A673 (cell line): ENCODE results near the gene PPP2R5A.

Experiments
- EZH2 ChIP-seq: fragments of 200-600 bp; sonication (generic); IDR thresholded peaks from 2 replicates; pipeline ENCODE4 v1.6.1; 2017; ENCODE audit warnings: borderline replicate concordance, low read depth, mild to moderate bottlenecking, mixed read lengths, antibody characterized with exemption, low read length; ENCODE audit not compliant: poor library complexity, severe bottlenecking
- TF ChIP-seq, protein P1 (sequence below): fragments of 300-800, 200-600 bp; sonication (generic); conservative IDR thresholded peaks from 2 replicates; pipeline ENCODE4 v1.5.1; 2017; ENCODE audit warnings: low read depth, mild to moderate bottlenecking, antibody characterized with exemption, low read length, moderate library complexity, mixed read lengths

GRCh38 chr1:212247988-212248387 is 37.2 kb upstream of the PPP2R5A start:
- no peak for TF ChIP-seq EZH2
- TF ChIP-seq, protein P1, sequence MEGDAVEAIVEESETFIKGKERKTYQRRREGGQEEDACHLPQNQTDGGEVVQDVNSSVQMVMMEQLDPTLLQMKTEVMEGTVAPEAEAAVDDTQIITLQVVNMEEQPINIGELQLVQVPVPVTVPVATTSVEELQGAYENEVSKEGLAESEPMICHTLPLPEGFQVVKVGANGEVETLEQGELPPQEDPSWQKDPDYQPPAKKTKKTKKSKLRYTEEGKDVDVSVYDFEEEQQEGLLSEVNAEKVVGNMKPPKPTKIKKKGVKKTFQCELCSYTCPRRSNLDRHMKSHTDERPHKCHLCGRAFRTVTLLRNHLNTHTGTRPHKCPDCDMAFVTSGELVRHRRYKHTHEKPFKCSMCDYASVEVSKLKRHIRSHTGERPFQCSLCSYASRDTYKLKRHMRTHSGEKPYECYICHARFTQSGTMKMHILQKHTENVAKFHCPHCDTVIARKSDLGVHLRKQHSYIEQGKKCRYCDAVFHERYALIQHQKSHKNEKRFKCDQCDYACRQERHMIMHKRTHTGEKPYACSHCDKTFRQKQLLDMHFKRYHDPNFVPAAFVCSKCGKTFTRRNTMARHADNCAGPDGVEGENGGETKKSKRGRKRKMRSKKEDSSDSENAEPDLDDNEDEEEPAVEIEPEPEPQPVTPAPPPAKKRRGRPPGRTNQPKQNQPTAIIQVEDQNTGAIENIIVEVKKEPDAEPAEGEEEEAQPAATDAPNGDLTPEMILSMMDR: no peak
